GM18861 (cell line): ENCODE data around the gene APOA5.

Experiments
- ATAC-seq: cut with Tn5 transposase; IDR thresholded peaks from one replicate; pipeline ENCODE4 v1.9.1; 2021; ENCODE audit not compliant: unreplicated experiment

APOA5 gene

GRCh38 chr11:116828632-116829524 is 37.2 kb upstream of the APOA5 start:
- no peak for ATAC-seq

GRCh38 chr11:116827461-116827860 is 35.8 kb upstream of the APOA5 start:
- ATAC-seq, result no peak

GRCh38 chr11:116826751-116827431 is 35.2 kb upstream of the APOA5 start:
- ATAC-seq, result no peak

GRCh38 chr11:116825854-116826750 is 34.4 kb upstream of the APOA5 start:
- no peak for ATAC-seq

GRCh38 chr11:116825434-116825833 is 33.8 kb upstream of the APOA5 start:
- ATAC-seq, result no peak

GRCh38 chr11:116823031-116823843 is 31.6 kb upstream of the APOA5 start, which contains the start of gene APOA4:
APOA4 (minus strand) TSS chr11:116823304; CDS start chr11:116823191, 113 bp downstream.
- no peak for ATAC-seq

- ATAC-seq, result no peak
These were observed 30.9 kb upstream of the APOA5 start for GRCh38 chr11:116822575-116822974.

GRCh38 chr11:116821050-116821918 is 29.6 kb upstream of the APOA5 start:
- no peak for ATAC-seq

GRCh38 chr11:116819049-116819448 is 27.4 kb upstream of the APOA5 start:
- ATAC-seq, result no peak

GRCh38 chr11:116814502-116814901 is 22.8 kb upstream of the APOA5 start:
- ATAC-seq, result no peak

GRCh38 chr11:116813781-116814471 is 22.2 kb upstream of the APOA5 start:
- ATAC-seq, result no peak

GRCh38 chr11:116813170-116813569 is 21.5 kb upstream of the APOA5 start:
- no peak for ATAC-seq

GRCh38 chr11:116812109-116812508 is 20.4 kb upstream of the APOA5 start:
- ATAC-seq, result no peak

GRCh38 chr11:116811194-116811593 is 19.5 kb upstream of the APOA5 start:
- ATAC-seq, result no peak

- ATAC-seq, result no peak
These were observed 16.8 kb upstream of the APOA5 start for GRCh38 chr11:116808262-116809175.

GRCh38 chr11:116807601-116808261 is 16.1 kb upstream of the APOA5 start:
- no peak for ATAC-seq

- ATAC-seq, result no peak
These were observed 12.3 kb upstream of the APOA5 start for GRCh38 chr11:116804001-116804400.
